ENCODE results near the gene AKAP13. TPM values are rescaled to one million over a fixed set of nuclear protein-coding genes. Genes with fewer than 3 reads are reported as not detected.

Gene AKAP13, protein sequence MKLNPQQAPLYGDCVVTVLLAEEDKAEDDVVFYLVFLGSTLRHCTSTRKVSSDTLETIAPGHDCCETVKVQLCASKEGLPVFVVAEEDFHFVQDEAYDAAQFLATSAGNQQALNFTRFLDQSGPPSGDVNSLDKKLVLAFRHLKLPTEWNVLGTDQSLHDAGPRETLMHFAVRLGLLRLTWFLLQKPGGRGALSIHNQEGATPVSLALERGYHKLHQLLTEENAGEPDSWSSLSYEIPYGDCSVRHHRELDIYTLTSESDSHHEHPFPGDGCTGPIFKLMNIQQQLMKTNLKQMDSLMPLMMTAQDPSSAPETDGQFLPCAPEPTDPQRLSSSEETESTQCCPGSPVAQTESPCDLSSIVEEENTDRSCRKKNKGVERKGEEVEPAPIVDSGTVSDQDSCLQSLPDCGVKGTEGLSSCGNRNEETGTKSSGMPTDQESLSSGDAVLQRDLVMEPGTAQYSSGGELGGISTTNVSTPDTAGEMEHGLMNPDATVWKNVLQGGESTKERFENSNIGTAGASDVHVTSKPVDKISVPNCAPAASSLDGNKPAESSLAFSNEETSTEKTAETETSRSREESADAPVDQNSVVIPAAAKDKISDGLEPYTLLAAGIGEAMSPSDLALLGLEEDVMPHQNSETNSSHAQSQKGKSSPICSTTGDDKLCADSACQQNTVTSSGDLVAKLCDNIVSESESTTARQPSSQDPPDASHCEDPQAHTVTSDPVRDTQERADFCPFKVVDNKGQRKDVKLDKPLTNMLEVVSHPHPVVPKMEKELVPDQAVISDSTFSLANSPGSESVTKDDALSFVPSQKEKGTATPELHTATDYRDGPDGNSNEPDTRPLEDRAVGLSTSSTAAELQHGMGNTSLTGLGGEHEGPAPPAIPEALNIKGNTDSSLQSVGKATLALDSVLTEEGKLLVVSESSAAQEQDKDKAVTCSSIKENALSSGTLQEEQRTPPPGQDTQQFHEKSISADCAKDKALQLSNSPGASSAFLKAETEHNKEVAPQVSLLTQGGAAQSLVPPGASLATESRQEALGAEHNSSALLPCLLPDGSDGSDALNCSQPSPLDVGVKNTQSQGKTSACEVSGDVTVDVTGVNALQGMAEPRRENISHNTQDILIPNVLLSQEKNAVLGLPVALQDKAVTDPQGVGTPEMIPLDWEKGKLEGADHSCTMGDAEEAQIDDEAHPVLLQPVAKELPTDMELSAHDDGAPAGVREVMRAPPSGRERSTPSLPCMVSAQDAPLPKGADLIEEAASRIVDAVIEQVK (N-terminal part only)
- total RNA-seq (2022) (48.3 and 49.6 TPM in 2 replicates), Bru-seq, nascent RNA (percentile 85 among the genes with signal in this experiment), BruChase-seq, experiment 1, labeled RNA remaining after a 2-hour chase (percentile 79 among the genes with signal in this experiment), BruChase-seq, experiment 2, labeled RNA remaining after a 6-hour chase (percentile 75 among the genes with signal in this experiment)
- long read RNA-seq, partial matches to known transcripts = 5 of 18 reads
- long read RNA-seq, other reads (novel, unspliced or antisense) = 13 of 18 reads

DNA sequence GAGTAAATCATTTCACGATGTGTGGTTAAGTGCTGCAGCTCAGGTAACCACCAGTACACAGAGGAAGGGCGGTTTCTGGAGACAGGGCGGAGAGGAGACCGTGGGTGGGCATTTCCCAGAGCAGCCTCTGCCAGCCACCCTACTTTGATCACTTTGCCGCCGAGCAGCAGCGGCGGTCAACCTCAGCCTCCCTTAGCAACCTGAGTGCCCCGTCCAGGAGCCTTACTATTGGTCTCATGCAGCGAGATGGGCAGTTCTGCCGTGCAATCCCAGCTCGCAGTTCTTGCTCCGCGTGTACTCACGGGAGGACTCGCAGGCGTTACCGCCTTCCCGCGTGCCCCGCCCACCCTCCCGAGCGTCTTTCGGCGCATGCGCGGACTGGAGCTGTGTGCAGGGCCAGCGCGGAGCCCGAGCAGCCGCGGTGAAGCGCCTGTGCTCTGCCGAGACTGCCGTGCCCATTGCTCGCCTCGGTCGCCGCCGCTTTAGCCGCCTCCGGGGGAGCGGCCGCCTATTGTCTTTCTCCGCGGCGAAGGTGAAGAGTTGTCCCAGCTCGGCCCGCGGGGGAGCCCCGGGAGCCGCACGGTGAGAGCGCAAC is at the start of gene AKAP13:
TSS of gene AKAP13 (plus strand) at position 387 of the 595 bp plus-strand sequence. CDS start 105,118 bp downstream, outside the sequence.
- Mint-ChIP-seq H3K4me3 (ENCODE audit: unreplicated experiment) (peak within 1 kb of the TSS; percentile 74), H3K4me1 (ENCODE audit: low read depth, unreplicated experiment) (peaks cover 26% of the 10 kb centered on the region), H3K27ac (ENCODE audit: unreplicated experiment) (peak within 1 kb of the TSS; percentile 43), H3K9me3 (ENCODE audit: unreplicated experiment) (no peaks in the 10 kb centered on the region), H3K36me3 (ENCODE audit: insufficient read depth, unreplicated experiment) (peaks cover 5% of the 10 kb centered on the region), H3K27me3 (ENCODE audit: insufficient read depth, unreplicated experiment) (no peaks in the 10 kb centered on the region)
- peaks cover 11% of the 10 kb centered on the region for H3K4me1 ChIP-seq
- BruUV-seq (replicated peaks) = no TSS peak
- H3K9me3 ChIP-seq = no peaks in the 10 kb centered on the region
- ChIA-PET CTCF (interaction anchor here (0.5 to 2.1 kb wide), 6 partner anchors 45 to 515 kb away, joined by 3 to 8 read pairs (median 4); no protein-coding TSS in a partner anchor), POLR2A (interaction anchor here (0.5 to 1.1 kb wide), 12 partner anchors 8 to 188 kb away, joined by 3 to 12 read pairs (median 3); no protein-coding TSS in a partner anchor)
- no peaks in the 10 kb centered on the region for H3K36me3 ChIP-seq (ENCODE audit: control insufficient read depth, insufficient read depth, low read length)
- peak; percentile 95 to 99 for DNase-seq
- peak within 1 kb of the TSS; percentile 69 for H3K4me3 ChIP-seq (ENCODE audit: low read depth, low read length)
- H3K27me3 ChIP-seq (replicated peaks; ENCODE audit: control insufficient read depth, insufficient read depth, low read length) = no peaks in the 10 kb centered on the region
- intact Hi-C loops (cut with micrococcal nuclease; ENCODE audit: unreplicated experiment) = loop anchor here (2.0 kb wide), 3 partner anchors 14 to 62 kb away; no protein-coding TSS in a partner anchor
- TF ChIP-seq, protein P1, sequence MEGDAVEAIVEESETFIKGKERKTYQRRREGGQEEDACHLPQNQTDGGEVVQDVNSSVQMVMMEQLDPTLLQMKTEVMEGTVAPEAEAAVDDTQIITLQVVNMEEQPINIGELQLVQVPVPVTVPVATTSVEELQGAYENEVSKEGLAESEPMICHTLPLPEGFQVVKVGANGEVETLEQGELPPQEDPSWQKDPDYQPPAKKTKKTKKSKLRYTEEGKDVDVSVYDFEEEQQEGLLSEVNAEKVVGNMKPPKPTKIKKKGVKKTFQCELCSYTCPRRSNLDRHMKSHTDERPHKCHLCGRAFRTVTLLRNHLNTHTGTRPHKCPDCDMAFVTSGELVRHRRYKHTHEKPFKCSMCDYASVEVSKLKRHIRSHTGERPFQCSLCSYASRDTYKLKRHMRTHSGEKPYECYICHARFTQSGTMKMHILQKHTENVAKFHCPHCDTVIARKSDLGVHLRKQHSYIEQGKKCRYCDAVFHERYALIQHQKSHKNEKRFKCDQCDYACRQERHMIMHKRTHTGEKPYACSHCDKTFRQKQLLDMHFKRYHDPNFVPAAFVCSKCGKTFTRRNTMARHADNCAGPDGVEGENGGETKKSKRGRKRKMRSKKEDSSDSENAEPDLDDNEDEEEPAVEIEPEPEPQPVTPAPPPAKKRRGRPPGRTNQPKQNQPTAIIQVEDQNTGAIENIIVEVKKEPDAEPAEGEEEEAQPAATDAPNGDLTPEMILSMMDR (IDR thresholded peaks at IDR 0.05; ENCODE audit: insufficient read depth in 1 of 2, low read depth in 1 of 2, low read length in 1 of 2, severe bottlenecking in 1 of 2, unreplicated experiment in 1 of 2) = no peak

DNA sequence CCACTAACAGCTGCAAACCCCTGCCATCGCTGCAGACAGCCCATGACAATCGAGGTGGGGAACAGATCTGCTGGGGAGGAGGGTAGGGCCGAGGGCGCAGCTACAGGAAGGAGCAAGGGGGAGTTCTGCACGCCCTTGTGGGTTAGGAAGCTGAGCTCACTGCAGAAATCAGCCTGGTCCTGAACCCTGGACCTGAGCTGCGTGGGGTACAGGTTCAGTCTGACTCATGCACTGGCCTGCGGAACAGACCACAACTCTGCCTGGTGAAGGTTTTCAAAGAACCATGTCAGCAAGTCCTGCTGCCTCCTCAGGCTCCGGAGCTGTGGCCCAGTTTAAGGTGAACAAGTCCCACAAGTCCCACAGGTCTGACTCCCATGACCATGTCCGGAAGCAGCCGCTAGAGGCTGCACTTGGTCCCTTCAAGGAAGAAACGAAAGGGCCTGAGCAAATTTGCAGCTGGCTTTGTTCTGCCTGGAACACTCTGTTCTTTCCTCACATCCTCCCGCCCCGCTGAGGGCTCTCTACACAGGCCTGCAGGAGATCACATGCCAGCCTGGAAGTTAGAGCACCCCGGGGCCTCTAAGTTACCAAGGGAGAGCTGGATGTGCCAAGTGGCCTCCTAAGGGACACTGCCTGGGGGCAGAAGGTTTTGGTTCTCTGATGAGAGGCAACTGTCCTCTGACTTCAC is 49.4 kb upstream of the AKAP13 start:
- no peaks in the 10 kb centered on the region for H3K27me3 ChIP-seq (replicated peaks; ENCODE audit: control insufficient read depth, insufficient read depth, low read length)
- TF ChIP-seq, protein P1 (IDR thresholded peaks at IDR 0.05; ENCODE audit: insufficient read depth in 1 of 2, low read depth in 1 of 2, low read length in 1 of 2, severe bottlenecking in 1 of 2, unreplicated experiment in 1 of 2) = peak; percentile 42 to 61
- intact Hi-C loops (cut with micrococcal nuclease; ENCODE audit: unreplicated experiment) = loop anchor here (2.0 to 5.0 kb wide), 3 partner anchors 34 to 151 kb away; partner anchors contain the start of gene AKAP13
- H3K4me3 ChIP-seq (ENCODE audit: low read depth, low read length) = no peak overlapping the region
- Mint-ChIP-seq H3K4me3 (ENCODE audit: unreplicated experiment) (no peak overlapping the region), H3K36me3 (ENCODE audit: insufficient read depth, unreplicated experiment) (no peaks in the 10 kb centered on the region), H3K27me3 (ENCODE audit: insufficient read depth, unreplicated experiment) (no peaks in the 10 kb centered on the region), H3K27ac (ENCODE audit: unreplicated experiment) (peak overlapping the region; percentile 81), H3K4me1 (ENCODE audit: low read depth, unreplicated experiment) (peaks cover 15% of the 10 kb centered on the region), H3K9me3 (ENCODE audit: unreplicated experiment) (no peaks in the 10 kb centered on the region)
- ChIA-PET CTCF (interaction anchor here (0.5 to 1.4 kb wide), 6 partner anchors 37 to 249 kb away, joined by 3 to 8 read pairs (median 5); partner anchors contain the start of gene AKAP13), POLR2A (no interaction called here)
- DNase-seq = peak; percentile 77 to 82
- no peaks in the 10 kb centered on the region for H3K36me3 ChIP-seq (ENCODE audit: control insufficient read depth, insufficient read depth, low read length)
- BruUV-seq (replicated peaks) = no TSS peak
- no peaks in the 10 kb centered on the region for H3K9me3 ChIP-seq
- H3K4me1 ChIP-seq = peaks cover 47% of the 10 kb centered on the region
